Measurements from ENCODE around the gene IL25. TPM values are rescaled to one million over a fixed set of nuclear protein-coding genes. Genes with fewer than 3 reads are reported as not detected.

Gene IL25
- total and polyA plus RNA-seq, 10 of the 15 experiments (the other 5 are each of a cell fraction or from before 2014, with no cell fraction given): not detected

- POLR2A ChIA-PET: no interaction called here
- ATAC-seq (no peak), DNase-seq (ENCODE audit: low read depth, low spot score) (no peak), FAIRE-seq (no peak)
- TF ChIP-seq ZNF622 (IDR thresholded peaks at IDR 0.05): no peak
- TF ChIP-seq, protein P1, sequence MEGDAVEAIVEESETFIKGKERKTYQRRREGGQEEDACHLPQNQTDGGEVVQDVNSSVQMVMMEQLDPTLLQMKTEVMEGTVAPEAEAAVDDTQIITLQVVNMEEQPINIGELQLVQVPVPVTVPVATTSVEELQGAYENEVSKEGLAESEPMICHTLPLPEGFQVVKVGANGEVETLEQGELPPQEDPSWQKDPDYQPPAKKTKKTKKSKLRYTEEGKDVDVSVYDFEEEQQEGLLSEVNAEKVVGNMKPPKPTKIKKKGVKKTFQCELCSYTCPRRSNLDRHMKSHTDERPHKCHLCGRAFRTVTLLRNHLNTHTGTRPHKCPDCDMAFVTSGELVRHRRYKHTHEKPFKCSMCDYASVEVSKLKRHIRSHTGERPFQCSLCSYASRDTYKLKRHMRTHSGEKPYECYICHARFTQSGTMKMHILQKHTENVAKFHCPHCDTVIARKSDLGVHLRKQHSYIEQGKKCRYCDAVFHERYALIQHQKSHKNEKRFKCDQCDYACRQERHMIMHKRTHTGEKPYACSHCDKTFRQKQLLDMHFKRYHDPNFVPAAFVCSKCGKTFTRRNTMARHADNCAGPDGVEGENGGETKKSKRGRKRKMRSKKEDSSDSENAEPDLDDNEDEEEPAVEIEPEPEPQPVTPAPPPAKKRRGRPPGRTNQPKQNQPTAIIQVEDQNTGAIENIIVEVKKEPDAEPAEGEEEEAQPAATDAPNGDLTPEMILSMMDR (IDR thresholded peaks at IDR 0.05 in 2 of 3, conservative IDR thresholded peaks at IDR 0.05 in 1 of 3; ENCODE audit: control insufficient read depth in 2 of 3, extremely low read depth in 1 of 3, insufficient read depth in 1 of 3, low read depth in 3 of 3, low read length in 3 of 3): peak in 1 of 3 experiments; percentile 9; a peak in 1 of 6 replicates
- H2AFZ ChIP-seq (ENCODE audit: control insufficient read depth, low read depth, low read length): no peak overlapping the region
- BruUV-seq (replicated peaks): no TSS peak
- H3K4me1 ChIP-seq (ENCODE audit: control insufficient read depth, insufficient read depth, low read length): no peaks in the 10 kb centered on the region
- SMC1A ChIA-PET (ENCODE audit: uncharacterized antibody, unreplicated experiment): no interaction called here
- H4K20me1 ChIP-seq (ENCODE audit: control insufficient read depth, insufficient read depth): no peaks in the 10 kb centered on the region
- H3K9me3 ChIP-seq (replicated peaks; ENCODE audit: control insufficient read depth, insufficient read depth, low read length): no peaks in the 10 kb centered on the region
- peaks cover 0 to 6% of the 10 kb centered on the region in 2 experiments; a peak in 3 of 4 replicates for H3K27me3 ChIP-seq (replicated peaks in 1 of 2; ENCODE audit: control insufficient read depth in 2 of 2, insufficient read depth in 2 of 2, low read length in 1 of 2)
- H3K36me3 ChIP-seq (ENCODE audit: control insufficient read depth in 2 of 2, insufficient read depth in 2 of 2, low read length in 1 of 2): no peaks in the 10 kb centered on the region
- no peak overlapping the region for H3K4me3 ChIP-seq
- H3K9ac ChIP-seq (ENCODE audit: control insufficient read depth, insufficient read depth, low read length): no peak overlapping the region
- no peak overlapping the region for H3K27ac ChIP-seq (ENCODE audit: control insufficient read depth, insufficient read depth)
- RAD21 ChIA-PET (ENCODE audit: unreplicated experiment): no interaction called here
- 5% methylated on average over 3 of the region's 3 CpGs for WGBS (ENCODE audit: insufficient coverage, insufficient replicate concordance, low lambda C conversion rate, missing lambda C conversion rate)
- intact Hi-C loops (cut with micrococcal nuclease; ENCODE audit: unreplicated experiment) (no loop called here), in situ Hi-C loops (cut with MboI) (no loop called here)
- H3K4me2 ChIP-seq (ENCODE audit: control insufficient read depth, insufficient read depth): no peak overlapping the region
- H3K79me2 ChIP-seq (ENCODE audit: control insufficient read depth, insufficient read depth, low read length): no peaks in the 10 kb centered on the region
- CTCF ChIA-PET: interaction anchor here (1.1 kb wide), 2 partner anchors 9 to 71 kb away, joined by 3 to 4 read pairs; no protein-coding TSS in a partner anchor
Measured at GRCh38 chr14:23362200-23362599, 10.4 kb upstream of the IL25 start.

DNA sequence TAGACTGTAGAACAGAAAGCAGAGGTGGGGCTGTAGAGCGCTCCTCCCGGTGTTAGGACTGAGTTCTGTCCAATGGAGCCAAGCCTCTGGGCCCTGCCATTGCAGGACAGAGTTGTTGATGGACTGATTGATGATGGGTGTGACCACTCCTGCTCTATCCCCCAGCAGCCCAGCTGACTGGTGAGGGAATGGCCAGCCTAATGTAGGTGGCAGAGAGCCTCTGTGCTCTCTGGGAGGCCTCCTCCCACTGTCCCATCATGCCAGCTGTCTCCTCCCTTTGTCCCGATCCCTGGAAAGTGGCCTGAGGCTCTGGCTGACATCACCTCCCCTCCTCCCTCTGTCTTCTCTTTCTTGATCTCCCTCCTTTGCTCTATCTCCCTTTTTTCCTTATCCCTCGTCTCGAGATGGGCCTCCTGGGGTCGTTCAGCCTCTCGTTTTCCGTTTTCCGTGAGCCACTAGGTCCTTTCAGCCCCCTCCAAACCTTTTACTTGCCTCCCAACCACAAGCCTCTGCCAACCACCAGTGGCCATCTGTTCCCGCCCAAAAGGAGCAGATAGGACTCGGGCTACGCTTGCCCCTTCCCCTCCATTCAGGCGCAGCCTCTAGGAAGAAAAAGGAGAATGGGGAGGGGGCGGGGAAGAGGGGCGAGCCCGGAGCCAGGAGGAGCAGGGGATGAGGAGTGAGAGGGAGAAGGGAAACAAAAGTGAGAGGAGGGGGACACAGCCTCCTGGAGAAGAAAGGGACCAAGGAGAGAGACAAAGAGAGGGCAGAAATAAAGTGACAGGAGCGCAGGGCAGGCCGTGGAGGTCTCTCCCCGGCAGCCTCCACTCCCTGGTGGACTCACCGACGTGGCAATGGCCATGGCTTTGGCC lies 8.2 kb upstream of the IL25 start:
- no peaks in the 10 kb centered on the region for H3K36me3 ChIP-seq (ENCODE audit: control insufficient read depth in 2 of 2, insufficient read depth in 2 of 2, low read length in 1 of 2)
- no peak overlapping the region for H3K9ac ChIP-seq (ENCODE audit: control insufficient read depth, insufficient read depth, low read length)
- 18% methylated on average over 19 of the region's 21 CpGs for WGBS (ENCODE audit: insufficient coverage, insufficient replicate concordance, low lambda C conversion rate, missing lambda C conversion rate)
- SMC1A ChIA-PET (ENCODE audit: uncharacterized antibody, unreplicated experiment): no interaction called here
- in situ Hi-C loops (cut with MboI): no loop called here
- RAD21 ChIA-PET (ENCODE audit: unreplicated experiment): no interaction called here
- DNase-seq (ENCODE audit: low read depth, low spot score): no peak
- H3K27ac ChIP-seq (ENCODE audit: control insufficient read depth, insufficient read depth): no peak overlapping the region
- intact Hi-C loops (cut with micrococcal nuclease; ENCODE audit: unreplicated experiment): no loop called here
- no peak overlapping the region for H3K4me3 ChIP-seq
- no peaks in the 10 kb centered on the region for H3K4me1 ChIP-seq (ENCODE audit: control insufficient read depth, insufficient read depth, low read length)
- no peaks in the 10 kb centered on the region for H3K79me2 ChIP-seq (ENCODE audit: control insufficient read depth, insufficient read depth, low read length)
- no peak for ATAC-seq
- no peaks in the 10 kb centered on the region for H3K9me3 ChIP-seq (replicated peaks; ENCODE audit: control insufficient read depth, insufficient read depth, low read length)
- BruUV-seq (replicated peaks): no TSS peak
- H4K20me1 ChIP-seq (ENCODE audit: control insufficient read depth, insufficient read depth): no peaks in the 10 kb centered on the region
- CTCF ChIA-PET: no interaction called here
- H3K27me3 ChIP-seq (replicated peaks in 1 of 2; ENCODE audit: control insufficient read depth in 2 of 2, insufficient read depth in 2 of 2, low read length in 1 of 2): peaks cover 0 to 8% of the 10 kb centered on the region in 2 experiments; a peak in 3 of 4 replicates
- no peak overlapping the region for H3K4me2 ChIP-seq (ENCODE audit: control insufficient read depth, insufficient read depth)
- POLR2A ChIA-PET: no interaction called here
- no peak for FAIRE-seq
- no peak overlapping the region for H2AFZ ChIP-seq (ENCODE audit: control insufficient read depth, low read depth, low read length)
- TF ChIP-seq MTA3 (IDR thresholded peaks at IDR 0.05; ENCODE audit: borderline replicate concordance, low read length) (no peak), STAT3 (IDR thresholded peaks at IDR 0.05; ENCODE audit: low read depth, low read length) (no peak), SPI1 (IDR thresholded peaks at IDR 0.05; ENCODE audit: borderline replicate concordance, insufficient read depth, low read depth, low read length) (no peak), CEBPB (IDR thresholded peaks at IDR 0.05; ENCODE audit: borderline replicate concordance in 1 of 2, low read depth in 2 of 2, low read length in 2 of 2) (no peak), KLF5 (IDR thresholded peaks at IDR 0.05; ENCODE audit: partially characterized antibody) (no peak), SMAD1 (IDR thresholded peaks at IDR 0.05; ENCODE audit: low read depth, partially characterized antibody) (no peak), E4F1 (IDR thresholded peaks at IDR 0.05; ENCODE audit: borderline replicate concordance, partially characterized antibody) (no peak), RBBP5 (conservative IDR thresholded peaks at IDR 0.05) (no peak), ZNF274 (IDR thresholded peaks at IDR 0.05; ENCODE audit: insufficient read depth, insufficient read length) (no peak), SP1 (IDR thresholded peaks at IDR 0.05; ENCODE audit: low read depth, low read length) (no peak)

Data from GM12878 (cell line).